Left renal pelvis (tissue), 4 donors: ENCODE measurements around the gene BDNF. TPM values are rescaled to one million over a fixed set of nuclear protein-coding genes. Genes with fewer than 3 reads are reported as not detected.

Experiments
- DNase-seq, 4 donors: peaks; one replicate each; pipeline ENCODE4 v3.0.0-alpha.2; 2013; ENCODE audit warnings: low read depth in 4 of 4, low spot score in 3 of 4
- polyA plus RNA-seq, 4 donors: library from polyadenylated mRNA; unstranded; fragments of 120-200 nt; gene quantifications; one replicate each; pipeline ENCODE4 v1.2.1, GENCODE V29; 2013; ENCODE audit not compliant: insufficient read length in 4 of 4

The BDNF gene
- polyA plus RNA-seq, 4 donors, result 0.16 to 1.5 (median 1.4) TPM

GRCh38 chr11:27610280-27610679 is 90.0 kb downstream of the BDNF start:
- DNase-seq, result no peak

- DNase-seq, result no peak
Measured at GRCh38 chr11:27608951-27609350, 91.3 kb downstream of the BDNF start.

GRCh38 chr11:27605422-27605821 is 94.8 kb downstream of the BDNF start:
- no peak for DNase-seq

Other genes with a start within 250 kb of the BDNF start
- gene LGR4, start 227.7 kb downstream of the BDNF start, polyA plus RNA-seq, result 100 to 1,000 TPM in 3 of 4 donors, 10 to 100 TPM in 1; 45.8 to 159 (median 135) TPM
- gene LIN7C, start 193.7 kb downstream of the BDNF start, polyA plus RNA-seq, result 10 to 100 TPM; 19.4 to 30.9 (median 26.3) TPM